Pons (tissue), 1 donor: Measurements from ENCODE around the gene SLC2A4.
"Not testable (repeated sequence)": the region's sequence is repeated elsewhere in the genome, so short reads cannot be mapped to it uniquely, and the experiment has no call there.

Experiments
- DNase-seq: peaks from one replicate; pipeline ENCODE4 v3.0.0-alpha.2; 2016; ENCODE audit warnings: low spot score

The SLC2A4 gene

GRCh38 chr17:7324438-7324779, 42.9 kb downstream of the SLC2A4 start:
- DNase-seq = no peak

- DNase-seq = no peak
Observed at GRCh38 chr17:7325031-7325528, 43.6 kb downstream of the SLC2A4 start.

- no peak for DNase-seq
Observed at GRCh38 chr17:7326186-7326585, 44.7 kb downstream of the SLC2A4 start.

GRCh38 chr17:7327056-7327455, 45.5 kb downstream of the SLC2A4 start:
- no peak for DNase-seq

GRCh38 chr17:7327501-7327900, 46.0 kb downstream of the SLC2A4 start:
- no peak for DNase-seq

- DNase-seq = no peak
Observed at GRCh38 chr17:7328009-7328408, 46.5 kb downstream of the SLC2A4 start.

GRCh38 chr17:7328840-7329373, 47.4 kb downstream of the SLC2A4 start, which contains the start of gene NEURL4:
NEURL4 (minus strand) TSS chr17:7329335; CDS start chr17:7329312, 23 bp downstream.
- no peak for DNase-seq

GRCh38 chr17:7329374-7329996, 48.0 kb downstream of the SLC2A4 start:
- peak; percentile 97 for DNase-seq

GRCh38 chr17:7329997-7330637, 48.6 kb downstream of the SLC2A4 start:
- DNase-seq = peak; percentile 38

- DNase-seq = no peak
Observed at GRCh38 chr17:7330638-7331015, 49.1 kb downstream of the SLC2A4 start.

- DNase-seq = no peak
Observed at GRCh38 chr17:7332111-7332510, 50.6 kb downstream of the SLC2A4 start.

- DNase-seq = not testable (repeated sequence)
Observed at GRCh38 chr17:7332600-7333069, 51.1 kb downstream of the SLC2A4 start.

GRCh38 chr17:7334938-7335538, 53.5 kb downstream of the SLC2A4 start:
- DNase-seq = no peak

GRCh38 chr17:7335765-7336164, 54.2 kb downstream of the SLC2A4 start:
- not testable (repeated sequence) for DNase-seq

GRCh38 chr17:7336240-7337175, 55.0 kb downstream of the SLC2A4 start, which contains the start of gene ACAP1:
ACAP1 (plus strand) TSS chr17:7336529; CDS start chr17:7336735, 206 bp downstream.
- no peak for DNase-seq

- DNase-seq = not testable (repeated sequence)
Observed at GRCh38 chr17:7337600-7337999, 56.1 kb downstream of the SLC2A4 start.
